A549 (cell line): Measurements from ENCODE around the gene DNM3. TPM values are rescaled to one million over a fixed set of nuclear protein-coding genes. Genes with fewer than 3 reads are reported as not detected.

Experiments
- ATAC-seq, 2 experiments: fragments of 200-7000 bp in 1 of 2; fragments of >200 bp in 1 of 2; cut with Nextera tagmentation in 1 of 2; cut with Tn5 transposase in 1 of 2; 3 replicates each; pipeline versions ENCODE4 v1.8.0 to v1.9.1; 2018 to 2020; ENCODE audit warnings: mild to moderate bottlenecking in 1 of 2, moderate library complexity in 1 of 2
- CTCF ChIA-PET: fragments of 300-600 bp; sonication (Branson Sonifier 250); formaldehyde crosslinking; extraction: SDS; loops from one replicate; lab custom pipeline; 2021; ENCODE audit warnings: antibody characterized with exemption, inconsistent platforms; lab: Yijun Ruan, JAX
- POLR2A ChIA-PET: fragments of 350-600 bp; formaldehyde crosslinking; extraction: SDS; loops from one replicate; lab custom pipeline; 2021; ENCODE audit warnings: antibody characterized with exemption, inconsistent platforms; lab: Yijun Ruan, JAX
- DNase-seq, 2 experiments: peaks; one replicate each; pipeline versions ENCODE4 v3.0.0 to v3.0.0-alpha.2; 2011 to 2016; ENCODE audit warnings: low read depth in 1 of 2, low spot score in 1 of 2
- FAIRE-seq: peaks from 2 replicates; lab custom pipeline; 2011; peaks lifted over from hg19 to GRCh38; lab: Jason Lieb, UNC
- H3K27ac ChIP-seq, 2 experiments: fragments of >200 bp; sonication (Bioruptor Twin); formaldehyde crosslinking; 3 replicates each; pipeline ENCODE4 v1.5.1; 2016 to 2017
- H3K4me1 ChIP-seq: fragments of >200 bp; sonication (Bioruptor Twin); formaldehyde crosslinking; 3 replicates; pipeline ENCODE4 v1.6.1; 2016
- H3K4me2 ChIP-seq: fragments of >200 bp; sonication (Bioruptor Twin); formaldehyde crosslinking; 3 replicates; pipeline ENCODE4 v1.6.1; 2016
- H3K4me3 ChIP-seq: fragments of >200 bp; sonication (Bioruptor Twin); formaldehyde crosslinking; 3 replicates; pipeline ENCODE4 v1.5.1; 2016
- H3K9me3 ChIP-seq: fragments of >200 bp; sonication (Bioruptor Twin); formaldehyde crosslinking; 3 replicates; pipeline ENCODE4 v1.6.1; 2016
- BCL3 ChIP-seq: fragments of >200 bp; sonication (Bioruptor Twin); formaldehyde crosslinking; IDR thresholded peaks from 3 replicates; pipeline ENCODE4 v1.6.1; 2016
- CBX8 ChIP-seq: fragments of 200-600 bp; sonication (generic); IDR thresholded peaks from 2 replicates; pipeline ENCODE4 v1.6.1; 2016
- ELK1 ChIP-seq: fragments of 150-350 bp; IDR thresholded peaks from 2 replicates; pipeline ENCODE4 v1.6.1; 2014; ENCODE audit warnings: low read depth, mild to moderate bottlenecking, low read length
- HEYL ChIP-seq: fragments of 250-450 bp; sonication (Bioruptor Pico); IDR thresholded peaks from 2 replicates; pipeline ENCODE4 v1.8.0; 2021; ENCODE audit warnings: mild to moderate bottlenecking, moderate library complexity
- HOXB13 ChIP-seq: fragments of 250-450 bp; sonication (Bioruptor Pico); IDR thresholded peaks from 2 replicates; pipeline ENCODE4 v1.5.0; 2020; ENCODE audit warnings: low read depth, mild to moderate bottlenecking, moderate library complexity
- JUN ChIP-seq, 2 experiments: fragments of >200 bp; sonication (Bioruptor Twin); formaldehyde crosslinking; IDR thresholded peaks; 2 replicates in 1 of 2; 3 replicates in 1 of 2; pipeline ENCODE4 v1.6.1; 2016 to 2017
- JUNB ChIP-seq: fragments of >200 bp; sonication (Bioruptor Twin); formaldehyde crosslinking; IDR thresholded peaks from 2 replicates; pipeline ENCODE4 v1.6.1; 2016
- KDM5A ChIP-seq: fragments of 200-600 bp; sonication (generic); IDR thresholded peaks from 2 replicates; pipeline ENCODE4 v1.6.1; 2016; ENCODE audit warnings: antibody characterized with exemption, mild to moderate bottlenecking
- MAX ChIP-seq: IDR thresholded peaks from 2 replicates; pipeline ENCODE4 v1.6.1; 2012
- MAZ ChIP-seq: fragments of 150-350 bp; IDR thresholded peaks from 2 replicates; pipeline ENCODE4 v1.6.1; 2014; ENCODE audit warnings: antibody characterized with exemption, low read depth, low read length, borderline replicate concordance
- MYC ChIP-seq: IDR thresholded peaks from 2 replicates; pipeline ENCODE4 v1.6.1; 2012; ENCODE audit warnings: mild to moderate bottlenecking, inconsistent platforms, low read length, improper control_type of control experiment, borderline replicate concordance
- PHF8 ChIP-seq: fragments of 200-600 bp; sonication (generic); IDR thresholded peaks from 2 replicates; pipeline ENCODE4 v1.6.1; 2016; ENCODE audit warnings: low read depth, mild to moderate bottlenecking, antibody characterized with exemption, moderate library complexity, borderline replicate concordance
- POLR2A ChIP-seq: IDR thresholded peaks from 2 replicates; pipeline ENCODE4 v1.6.1; 2012; ENCODE audit warnings: mild to moderate bottlenecking, low read length
- RAD21 ChIP-seq, 2 experiments: fragments of >200 bp in 1 of 2; sonication (Bioruptor Twin) in 1 of 2; formaldehyde crosslinking in 1 of 2; IDR thresholded peaks in 1 of 2; conservative IDR thresholded peaks in 1 of 2; 2 replicates in 1 of 2; 3 replicates in 1 of 2; pipeline ENCODE4 v1.6.1; 2012 to 2018; ENCODE audit warnings: inconsistent platforms in 1 of 2
- RFX5 ChIP-seq: fragments of 450-650 bp; IDR thresholded peaks from 2 replicates; pipeline ENCODE4 v1.7.1; 2014; ENCODE audit warnings: antibody characterized with exemption, mild to moderate bottlenecking, moderate library complexity
- TFCP2L1 ChIP-seq: fragments of 250-450 bp; sonication (Bioruptor Pico); IDR thresholded peaks from 2 replicates; pipeline ENCODE4 v1.5.0; 2021; ENCODE audit warnings: mild to moderate bottlenecking
- TP53 ChIP-seq: fragments of 250-450 bp; sonication (Bioruptor Pico); IDR thresholded peaks from 2 replicates; pipeline ENCODE4 v1.5.0; 2021; ENCODE audit warnings: mild to moderate bottlenecking, moderate library complexity
- ZFP36 ChIP-seq: fragments of 450-650 bp; IDR thresholded peaks from 2 replicates; pipeline ENCODE4 v1.6.1; 2014; ENCODE audit warnings: borderline replicate concordance; ENCODE audit not compliant: partially characterized antibody
- WGBS: methylation state at CpG from one replicate; pipeline ENCODE4 v1.1.6; 2017; ENCODE audit errors: missing lambda C conversion rate; 5-methylcytosine and 5-hydroxymethylcytosine counted together
- polyA plus RNA-seq, 4 experiments: library from polyadenylated mRNA; depleted of rRNA in 3 of 4; stranded (reverse); fragments of >200 nt; fragmentation: RNase III in 1 of 4; extraction: RNeasy Plus Mini Kit Qiagen cat#74134 plus additional on column Dnase treatment in 1 of 4; gene quantifications; 2 replicates in 3 of 4; 3 replicates in 1 of 4; pipeline ENCODE4 v1.2.3, GENCODE V29; 2011 to 2017
- TF ChIP-seq, protein P1 (sequence below): fragments of 450-650 bp; IDR thresholded peaks from 2 replicates; pipeline ENCODE4 v1.6.1; 2014; ENCODE audit warnings: antibody characterized with exemption

Gene DNM3
- polyA plus RNA-seq, 2 of the 4 experiments (the other 2 are of a cell fraction), result 0.57 to 1.5 TPM

DNA sequence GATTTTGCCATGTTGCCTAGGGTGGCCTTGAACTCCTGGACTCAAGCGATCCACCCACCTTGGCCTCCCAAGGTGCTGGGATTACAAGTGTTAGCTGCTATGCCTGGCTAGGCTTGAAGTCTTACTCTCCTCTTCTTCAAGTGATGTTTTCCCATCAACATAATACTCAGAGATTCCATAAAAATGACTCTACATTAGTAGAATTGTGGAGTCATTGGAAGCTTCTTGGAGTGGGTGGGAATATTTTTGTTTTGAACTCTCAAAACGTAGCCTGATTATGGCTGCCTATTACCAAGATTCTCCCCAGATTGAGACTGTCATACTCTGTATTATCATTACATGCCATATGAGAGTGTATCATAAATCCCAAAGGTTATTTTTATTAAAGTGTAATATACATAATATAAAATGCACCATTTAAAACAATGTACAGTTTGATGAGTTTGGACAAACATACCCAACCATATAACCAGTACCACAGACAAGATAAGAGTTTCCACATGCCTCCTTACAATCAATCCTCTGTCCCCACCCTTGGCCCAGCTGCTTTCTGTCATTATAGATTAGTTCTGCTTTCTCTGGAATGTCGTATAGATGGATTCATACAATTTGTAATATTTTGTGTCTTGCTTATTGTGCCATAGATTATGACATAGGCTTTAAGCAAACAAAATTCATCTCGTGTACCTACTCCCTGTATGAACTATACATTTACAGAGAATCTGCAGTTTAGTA lies 8.0 kb upstream of the DNM3 start:
- CTCF ChIA-PET, result no interaction called here
- H3K4me2 ChIP-seq, result no peak overlapping the region
- no peak overlapping the region for H3K27ac ChIP-seq
- no peaks in the 10 kb centered on the region for H3K9me3 ChIP-seq
- no peak for FAIRE-seq
- no peak for ATAC-seq
- TF ChIP-seq KDM5A (no peak), MYC (no peak), BCL3 (no peak), HEYL (CRISPR knock-in tag) (no peak), PHF8 (no peak), ELK1 (no peak), RFX5 (no peak), JUN (IDR thresholded peaks at IDR 0.05) (no peak), TFCP2L1 (CRISPR knock-in tag) (no peak), ZFP36 (no peak), TP53 (CRISPR knock-in tag) (no peak), MAX (no peak), MAZ (no peak), POLR2A (no peak)
- 34% methylated on average over 4 of the region's 4 CpGs for WGBS
- DNase-seq, result no peak
- H3K4me3 ChIP-seq, result no peak overlapping the region
- no peaks in the 10 kb centered on the region for H3K4me1 ChIP-seq
- POLR2A ChIA-PET, result no interaction called here

GRCh38 chr1:171834821-171835220 lies 6.5 kb upstream of the DNM3 start:
- TF ChIP-seq MAX (no peak), HOXB13 (CRISPR knock-in tag) (no peak)
- TF ChIP-seq, protein P1, sequence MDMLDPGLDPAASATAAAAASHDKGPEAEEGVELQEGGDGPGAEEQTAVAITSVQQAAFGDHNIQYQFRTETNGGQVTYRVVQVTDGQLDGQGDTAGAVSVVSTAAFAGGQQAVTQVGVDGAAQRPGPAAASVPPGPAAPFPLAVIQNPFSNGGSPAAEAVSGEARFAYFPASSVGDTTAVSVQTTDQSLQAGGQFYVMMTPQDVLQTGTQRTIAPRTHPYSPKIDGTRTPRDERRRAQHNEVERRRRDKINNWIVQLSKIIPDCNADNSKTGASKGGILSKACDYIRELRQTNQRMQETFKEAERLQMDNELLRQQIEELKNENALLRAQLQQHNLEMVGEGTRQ, result no peak
- WGBS, result 83% methylated on average over 2 of the region's 2 CpGs
- Histone ChIP-seq H3K4me1 (no peaks in the 10 kb centered on the region), H3K27ac (no peak overlapping the region), H3K4me3 (no peak overlapping the region), H3K9me3 (no peaks in the 10 kb centered on the region), H3K4me2 (no peak overlapping the region)
- CTCF ChIA-PET, result interaction anchor here (1.0 kb wide), 1 partner anchor 34 kb away, joined by 3 read pairs; no protein-coding TSS in a partner anchor
- POLR2A ChIA-PET, result no interaction called here
- ATAC-seq (no peak), FAIRE-seq (no peak), DNase-seq (no peak)

DNA sequence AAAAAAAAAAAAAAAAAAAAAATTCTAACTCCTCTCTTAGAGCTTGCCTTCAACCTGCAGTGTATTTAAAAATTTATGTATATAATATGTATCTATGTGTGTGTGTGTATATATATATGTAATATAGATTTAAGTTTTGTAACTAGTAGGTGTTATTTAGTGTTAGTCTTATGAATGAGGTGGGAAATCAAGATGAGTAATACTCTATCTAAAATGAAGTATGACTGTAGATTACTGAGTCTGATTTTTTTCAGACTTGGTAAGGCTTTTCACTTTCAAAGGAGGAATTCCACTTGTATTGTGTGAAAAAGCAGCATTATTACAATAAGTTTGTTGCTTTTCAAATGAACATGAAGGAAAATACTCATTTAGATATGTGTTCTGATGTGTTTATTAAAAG lies 5.4 kb upstream of the DNM3 start:
- no peaks in the 10 kb centered on the region for H3K9me3 ChIP-seq
- ChIA-PET CTCF (no interaction called here), POLR2A (interaction anchor here (0.6 kb wide), 1 partner anchor 188 kb away, joined by 3 read pairs; no protein-coding TSS in a partner anchor)
- DNase-seq (no peak), FAIRE-seq (no peak), ATAC-seq (no peak)
- H3K4me2 ChIP-seq, result no peak overlapping the region
- H3K4me3 ChIP-seq, result no peak overlapping the region
- no peak for TF ChIP-seq JUNB
- TF ChIP-seq BCL3, result no peak
- TF ChIP-seq CBX8, result no peak
- TF ChIP-seq RAD21 (conservative IDR thresholded peaks at IDR 0.05 in 1 of 2, IDR thresholded peaks at IDR 0.05 in 1 of 2), result no peak
- H3K4me1 ChIP-seq, result peaks cover 5% of the 10 kb centered on the region; the same call in 1 of the 3 replicates
- no peak overlapping the region for H3K27ac ChIP-seq
